GM20000 (cell line): Measurements from ENCODE around the gene KANK4.

Experiments used
- DNase-seq: peaks from one replicate; pipeline ENCODE4 v3.0.0; 2012; ENCODE audit warnings: low spot score
- TF ChIP-seq, protein P1 (sequence below): IDR thresholded peaks from 2 replicates; pipeline ENCODE4 v1.5.1; 2012; ENCODE audit warnings: mild to moderate bottlenecking, control low read depth; ENCODE audit errors: extremely low read depth, missing control alignments

Gene KANK4

DNA sequence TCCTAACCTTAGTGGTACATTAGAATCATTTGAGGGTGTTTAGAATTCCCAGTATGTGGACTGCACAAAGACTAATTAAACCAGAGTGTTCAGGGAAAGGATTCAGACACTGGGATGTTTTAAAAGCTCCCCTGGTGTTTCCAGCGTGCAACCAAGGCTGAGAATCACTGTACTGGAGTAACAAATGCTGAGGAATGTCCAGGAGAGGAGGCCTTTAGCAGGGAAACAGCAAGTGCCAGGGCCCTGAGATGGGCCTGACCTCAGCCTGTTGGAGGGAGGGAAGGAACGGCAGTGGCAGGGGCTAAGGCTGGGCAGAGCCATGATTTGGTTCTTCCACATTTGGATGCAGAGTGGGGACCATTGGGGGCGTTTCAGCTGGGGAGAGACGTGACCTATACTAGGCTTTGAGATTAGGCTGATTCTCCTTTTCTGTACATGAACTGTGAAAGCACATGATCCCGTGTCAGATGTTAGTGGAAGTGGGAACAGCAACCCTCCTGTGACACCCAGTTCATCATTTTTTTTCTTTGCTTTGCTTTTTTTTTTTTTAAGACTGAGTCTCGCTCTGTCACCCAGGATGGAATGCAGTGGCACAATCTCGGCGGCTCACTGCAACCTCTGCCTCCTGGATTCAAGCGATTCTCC, 49.3 kb downstream of the KANK4 start:
- TF ChIP-seq, protein P1, sequence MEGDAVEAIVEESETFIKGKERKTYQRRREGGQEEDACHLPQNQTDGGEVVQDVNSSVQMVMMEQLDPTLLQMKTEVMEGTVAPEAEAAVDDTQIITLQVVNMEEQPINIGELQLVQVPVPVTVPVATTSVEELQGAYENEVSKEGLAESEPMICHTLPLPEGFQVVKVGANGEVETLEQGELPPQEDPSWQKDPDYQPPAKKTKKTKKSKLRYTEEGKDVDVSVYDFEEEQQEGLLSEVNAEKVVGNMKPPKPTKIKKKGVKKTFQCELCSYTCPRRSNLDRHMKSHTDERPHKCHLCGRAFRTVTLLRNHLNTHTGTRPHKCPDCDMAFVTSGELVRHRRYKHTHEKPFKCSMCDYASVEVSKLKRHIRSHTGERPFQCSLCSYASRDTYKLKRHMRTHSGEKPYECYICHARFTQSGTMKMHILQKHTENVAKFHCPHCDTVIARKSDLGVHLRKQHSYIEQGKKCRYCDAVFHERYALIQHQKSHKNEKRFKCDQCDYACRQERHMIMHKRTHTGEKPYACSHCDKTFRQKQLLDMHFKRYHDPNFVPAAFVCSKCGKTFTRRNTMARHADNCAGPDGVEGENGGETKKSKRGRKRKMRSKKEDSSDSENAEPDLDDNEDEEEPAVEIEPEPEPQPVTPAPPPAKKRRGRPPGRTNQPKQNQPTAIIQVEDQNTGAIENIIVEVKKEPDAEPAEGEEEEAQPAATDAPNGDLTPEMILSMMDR = no peak
- DNase-seq = no peak

DNA sequence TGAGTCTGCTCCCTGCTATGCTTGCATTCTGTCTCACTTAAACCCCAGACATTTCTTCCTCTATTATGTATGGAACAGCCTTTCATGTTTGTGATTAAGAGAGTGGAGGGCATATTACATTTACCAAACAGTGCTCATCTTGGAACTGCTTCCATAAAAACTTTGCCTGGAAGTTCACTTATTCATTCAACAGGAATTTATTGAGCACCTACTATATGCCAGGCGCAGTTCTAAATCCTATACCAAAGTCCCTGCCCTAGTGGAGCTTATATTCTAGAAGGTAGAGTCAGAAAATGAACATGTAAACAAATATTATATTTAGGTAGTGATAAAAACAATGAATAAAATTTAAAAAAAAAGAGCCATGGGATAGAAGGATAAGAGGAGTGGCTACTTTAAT, 49.8 kb downstream of the KANK4 start:
- no peak for DNase-seq
- TF ChIP-seq, protein P1 = no peak

- DNase-seq = no peak
- TF ChIP-seq, protein P1 = no peak
Measured at GRCh38 chr1:62268315-62268714, 50.9 kb downstream of the KANK4 start.

GRCh38 chr1:62265956-62266935, 53.0 kb downstream of the KANK4 start:
- no peak for DNase-seq
- TF ChIP-seq, protein P1 = no peak

- DNase-seq = no peak
- TF ChIP-seq, protein P1 = no peak
Measured at GRCh38 chr1:62263814-62264353, 55.4 kb downstream of the KANK4 start.

DNA sequence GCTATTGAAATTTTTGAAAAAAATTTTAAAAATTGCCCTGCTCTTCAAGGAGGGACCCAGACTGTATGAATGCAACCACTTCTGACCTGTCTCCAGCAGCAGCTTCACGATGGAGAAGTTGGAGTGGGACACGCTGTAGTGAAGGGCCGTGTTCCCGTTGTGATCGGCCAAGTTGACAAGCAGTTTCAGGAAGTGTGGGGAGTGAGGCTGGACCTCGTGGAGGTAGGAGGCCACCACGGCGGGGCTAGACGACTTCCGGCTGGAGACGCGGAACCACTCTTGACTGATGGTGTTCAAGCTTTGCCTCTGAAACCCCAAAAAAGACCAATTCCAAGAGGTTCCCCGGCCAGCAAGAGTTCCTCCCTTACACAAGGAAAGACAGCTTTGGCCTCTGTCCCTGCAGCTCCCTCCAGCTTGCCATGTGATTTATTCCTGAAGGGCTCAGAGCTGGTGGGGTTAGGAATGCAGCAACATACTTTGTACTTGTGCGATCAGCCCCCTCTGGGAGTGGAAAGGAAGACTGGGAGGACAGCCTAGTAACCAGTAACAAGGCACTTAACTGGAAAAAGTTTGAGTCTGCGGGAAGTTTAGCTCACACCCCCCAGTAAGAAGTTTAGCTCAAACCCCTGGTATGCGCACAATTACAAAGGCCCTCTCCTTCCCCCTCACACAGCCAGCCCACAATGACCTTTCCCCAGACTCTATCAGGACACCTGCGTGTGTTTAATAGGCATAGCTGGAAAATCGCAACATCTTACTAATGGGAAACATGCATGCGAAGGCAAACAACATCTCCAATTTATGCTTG, 56.0 kb downstream of the KANK4 start:
- no peak for DNase-seq
- TF ChIP-seq, protein P1 = no peak

GRCh38 chr1:62260688-62261087, 58.5 kb downstream of the KANK4 start:
- TF ChIP-seq, protein P1 = no peak
- no peak for DNase-seq
